ENCODE data around the gene ACAP3.
"Not testable (repeated sequence)": the region's sequence is repeated elsewhere in the genome, so short reads cannot be mapped to it uniquely, and the experiment has no call there.

The ACAP3 gene

DNA sequence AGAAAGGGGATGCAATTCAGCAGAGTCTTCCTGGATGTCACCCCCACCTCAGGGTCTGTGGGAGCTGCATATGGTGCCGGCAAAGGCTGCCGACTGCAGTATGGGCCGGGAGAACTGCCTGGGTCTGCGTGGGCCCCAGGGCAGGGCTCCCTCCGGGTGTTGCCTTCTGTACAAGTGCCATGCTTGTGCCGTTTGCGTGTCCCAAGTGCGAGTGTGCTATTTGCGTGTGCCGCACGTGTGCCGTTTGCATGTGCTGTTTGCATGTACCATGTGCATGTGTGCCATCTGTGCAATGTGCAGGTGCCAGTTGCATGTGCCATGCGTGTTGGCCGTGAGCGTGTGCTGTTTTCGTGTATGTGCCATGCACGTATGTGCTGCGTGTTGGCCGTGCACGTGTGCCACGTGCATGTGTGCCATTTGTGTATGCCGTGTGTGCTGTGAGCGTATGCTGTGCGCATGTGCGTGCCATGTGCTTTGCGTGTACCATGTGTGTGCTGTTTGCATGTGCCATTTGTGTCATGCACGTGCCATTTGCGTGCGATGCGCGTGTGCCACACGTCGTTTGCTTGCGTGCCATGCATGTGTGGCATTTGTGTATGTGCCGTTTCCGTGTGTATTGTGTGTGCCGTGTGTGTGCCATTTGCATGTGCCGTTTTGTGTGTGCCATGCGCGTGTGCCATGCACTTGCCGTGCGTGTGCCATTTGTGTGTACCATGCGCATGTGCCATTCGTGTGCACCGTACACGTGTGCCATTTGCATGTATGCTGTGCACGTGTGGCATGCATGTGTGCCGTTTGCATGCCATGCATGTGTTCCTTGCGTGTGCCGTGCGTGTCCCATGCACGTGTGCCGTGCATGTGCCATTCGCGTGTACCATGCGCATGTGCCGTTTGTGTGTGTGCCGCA lies 21.8 kb upstream of the ACAP3 start:
- DNase-seq, result no peak

GRCh38 chr1:1328254-1328653 lies 20.5 kb upstream of the ACAP3 start:
- no peak for DNase-seq

GRCh38 chr1:1327291-1327690 lies 19.6 kb upstream of the ACAP3 start:
- no peak for DNase-seq

DNA sequence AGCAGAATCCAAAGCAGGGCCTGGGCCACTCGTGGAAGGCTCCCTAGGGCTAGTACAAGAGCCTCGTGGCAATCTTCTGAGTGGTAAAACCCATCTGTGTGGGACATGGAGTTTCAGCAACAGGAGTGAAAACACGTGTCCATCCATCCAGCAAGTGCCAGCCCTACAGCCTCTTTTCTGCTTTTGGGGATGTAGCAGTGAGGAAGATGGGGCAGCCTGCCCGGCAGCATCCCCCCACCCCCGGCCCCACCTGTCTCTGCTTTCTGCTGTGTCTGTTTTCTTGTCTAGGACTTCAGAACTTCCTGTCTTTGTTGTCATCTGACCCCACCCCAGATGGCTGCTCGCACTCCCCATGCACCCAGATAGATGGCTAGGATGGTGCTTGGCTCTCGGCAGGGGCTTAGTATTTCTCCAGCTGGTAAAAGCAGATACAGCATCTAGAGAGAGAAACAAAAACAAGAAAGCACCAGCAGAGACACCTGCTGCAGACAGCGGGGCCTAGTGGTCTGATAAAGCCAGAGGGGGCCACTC lies 18.4 kb upstream of the ACAP3 start:
- DNase-seq, result no peak

DNA sequence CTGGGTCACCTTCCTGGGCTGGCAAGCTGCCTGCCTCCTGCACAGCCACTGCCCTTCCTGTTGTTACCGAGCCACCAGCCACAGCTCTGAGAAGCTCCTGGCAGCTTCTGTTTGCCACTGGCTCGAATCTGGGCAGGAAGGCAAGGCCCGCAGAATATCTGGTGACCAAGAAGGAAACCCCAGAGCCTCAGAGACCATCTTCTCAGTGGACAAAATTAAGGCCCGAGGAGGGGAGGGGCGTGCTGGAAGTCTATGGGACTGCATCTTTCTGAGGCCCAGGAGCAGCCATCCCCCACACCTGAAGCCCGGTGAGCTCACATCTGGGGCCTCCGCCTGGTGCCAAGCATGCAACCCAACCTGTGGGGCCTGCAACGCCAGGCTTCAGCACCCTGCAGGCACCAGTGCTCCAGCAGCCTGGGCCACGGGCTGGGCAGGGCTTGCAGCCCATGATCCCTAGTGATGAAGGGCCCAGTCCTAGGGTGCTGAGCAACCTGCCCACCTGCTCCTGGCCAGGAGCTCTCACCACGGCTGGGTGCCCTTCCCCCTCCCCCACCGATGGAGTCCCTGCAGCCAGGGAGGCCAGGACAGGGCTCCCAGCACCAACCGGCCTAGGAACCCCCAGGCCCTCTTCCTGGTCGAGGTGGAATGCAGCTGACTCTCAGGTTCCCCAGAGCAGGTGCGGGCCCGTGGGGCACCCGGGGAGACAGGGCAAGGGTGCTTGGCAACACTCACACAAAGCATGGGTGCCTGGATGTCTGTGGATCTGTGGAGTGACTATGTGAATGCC lies 17.8 kb upstream of the ACAP3 start:
- DNase-seq, result no peak

- peak; percentile 95 for DNase-seq
These were observed 17.0 kb upstream of the ACAP3 start, which contains the start of the genes CPTP and INTS11 for GRCh38 chr1:1324524-1325287. TSS of gene CPTP (plus strand) at chr1:1324802. CDS start at chr1:1326911, 2,109 bp downstream. TSS of gene INTS11 (minus strand) at chr1:1324660. CDS start at chr1:1324608, 52 bp downstream.

DNA sequence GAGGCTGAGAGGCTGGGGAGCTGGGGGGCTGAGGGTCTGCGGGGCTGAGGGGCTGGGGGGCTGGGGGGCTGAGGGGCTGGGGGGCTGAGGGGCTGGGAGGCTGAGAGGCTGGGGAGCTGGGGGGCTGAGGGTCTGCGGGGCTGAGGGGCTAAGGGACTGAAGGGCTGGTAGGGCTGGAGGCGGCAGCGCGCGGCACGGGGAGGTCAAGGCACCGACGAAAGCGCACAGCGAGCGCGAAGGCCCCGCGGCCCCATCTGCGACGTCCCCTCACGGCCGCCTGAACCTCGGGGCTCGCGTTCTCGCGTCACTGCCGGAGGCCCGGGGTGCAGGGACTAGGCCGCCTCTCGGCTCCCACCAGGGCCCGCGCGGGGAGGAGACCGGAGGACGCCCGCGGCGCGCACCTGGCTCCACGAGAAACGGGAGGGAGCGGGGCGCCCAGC lies 16.4 kb upstream of the ACAP3 start:
- DNase-seq, result no peak

GRCh38 chr1:1322952-1323351 lies 15.2 kb upstream of the ACAP3 start:
- DNase-seq, result no peak

- DNase-seq, result no peak
These were observed 14.7 kb upstream of the ACAP3 start for GRCh38 chr1:1322418-1322817.

- no peak for DNase-seq
These were observed 13.7 kb upstream of the ACAP3 start for GRCh38 chr1:1321477-1321876.

DNA sequence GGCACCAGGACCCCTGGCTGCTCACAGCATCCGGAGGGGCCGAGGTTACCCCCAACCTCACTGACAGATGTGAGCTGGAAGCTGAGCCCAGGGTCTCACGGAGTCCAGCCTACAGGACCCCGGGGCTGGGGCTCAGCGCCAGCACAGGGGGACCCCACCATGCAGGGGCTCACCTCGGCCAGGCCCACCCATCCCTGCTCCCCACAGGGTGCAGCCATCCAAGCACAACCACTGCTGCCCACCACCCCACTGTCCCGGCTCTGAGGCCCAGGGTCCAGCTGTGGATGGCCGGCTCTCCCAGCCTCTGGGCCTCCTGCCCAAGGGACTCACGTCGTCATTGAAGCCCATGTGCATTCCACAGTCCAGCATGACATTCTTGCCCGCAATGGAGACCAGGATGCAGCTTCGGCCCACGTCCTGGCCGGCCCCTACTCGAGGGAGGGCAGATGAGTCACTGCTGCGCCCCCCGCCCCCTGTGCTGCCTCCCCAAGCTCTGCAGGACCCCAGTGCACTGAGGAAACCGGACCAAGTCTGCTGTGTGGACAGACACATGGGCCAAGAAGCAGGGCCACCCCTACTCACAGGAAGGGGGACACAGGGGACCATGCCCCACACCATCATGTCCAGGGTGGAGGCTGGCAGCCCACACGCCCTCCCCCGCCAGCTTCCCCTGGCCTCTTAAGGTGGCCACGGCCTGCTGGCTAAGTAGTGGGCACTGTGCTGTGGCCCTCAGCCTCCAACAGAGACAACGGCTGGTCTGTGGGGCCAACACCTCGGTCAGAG lies 13.1 kb upstream of the ACAP3 start:
- DNase-seq, result no peak

DNA sequence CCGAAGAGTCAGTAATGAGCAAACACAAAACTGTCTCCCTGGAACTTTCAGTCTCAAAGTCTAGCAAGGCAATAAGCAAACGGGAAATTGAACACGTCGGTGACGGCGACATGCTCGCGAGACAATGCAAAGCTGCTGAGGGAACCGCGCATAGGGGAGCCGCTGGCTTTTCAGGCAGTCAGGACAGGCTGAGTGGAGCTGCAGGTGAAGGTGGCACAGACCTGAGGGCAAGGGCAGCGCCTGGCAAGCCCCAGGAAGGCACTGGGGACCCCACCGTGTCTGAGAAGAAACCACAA lies 11.9 kb upstream of the ACAP3 start:
- no peak for DNase-seq

GRCh38 chr1:1318777-1319645 lies 11.3 kb upstream of the ACAP3 start:
- no peak for DNase-seq

DNA sequence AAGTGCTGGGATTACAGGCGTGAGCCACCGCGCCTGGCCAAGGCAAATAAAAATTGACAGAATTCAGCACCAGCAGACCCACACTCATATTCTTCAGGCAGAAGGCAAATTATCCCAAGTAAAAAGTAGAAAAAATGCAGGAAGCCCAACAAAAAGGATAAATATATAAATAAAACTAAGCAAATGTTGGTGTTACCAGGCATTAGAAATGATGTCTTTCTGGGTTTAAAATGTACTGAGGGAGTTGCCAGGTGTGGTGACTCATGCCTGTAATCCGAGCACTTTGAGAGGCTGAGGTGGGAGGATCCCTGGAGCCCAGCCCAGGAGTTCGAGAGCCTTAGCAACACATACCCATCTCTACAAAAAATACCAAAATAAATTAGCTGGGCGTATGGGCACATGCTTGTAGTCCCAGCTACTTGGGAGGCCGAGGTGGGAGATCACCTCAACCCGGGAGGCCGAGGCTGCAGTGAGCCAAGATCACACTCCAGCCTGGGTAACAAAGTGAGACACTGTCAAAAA lies 10.5 kb upstream of the ACAP3 start:
- DNase-seq, result peak; percentile 82

DNA sequence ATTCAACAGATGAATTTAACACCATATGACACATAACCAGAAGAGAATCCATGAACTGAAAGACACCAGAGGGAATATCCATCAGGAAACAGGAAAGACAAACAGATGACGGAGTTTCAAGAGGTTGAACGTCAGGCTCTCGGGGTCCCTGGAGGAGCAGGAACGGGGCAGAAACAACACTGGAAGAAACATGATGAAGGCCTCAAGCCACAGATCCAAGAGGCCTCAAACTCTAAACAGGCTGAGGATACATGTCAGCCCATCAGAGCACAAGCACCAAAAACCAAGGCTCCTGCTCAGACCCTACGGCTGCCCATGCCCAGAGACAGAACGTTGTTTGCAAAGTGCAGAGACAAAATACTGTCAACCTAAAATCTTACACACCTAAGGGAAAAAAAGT lies 9.7 kb upstream of the ACAP3 start:
- DNase-seq, result no peak

GRCh38 chr1:1316199-1316598 lies 8.5 kb upstream of the ACAP3 start:
- not testable (repeated sequence) for DNase-seq

- DNase-seq, result no peak
These were observed 7.8 kb upstream of the ACAP3 start for GRCh38 chr1:1315435-1315954.

DNA sequence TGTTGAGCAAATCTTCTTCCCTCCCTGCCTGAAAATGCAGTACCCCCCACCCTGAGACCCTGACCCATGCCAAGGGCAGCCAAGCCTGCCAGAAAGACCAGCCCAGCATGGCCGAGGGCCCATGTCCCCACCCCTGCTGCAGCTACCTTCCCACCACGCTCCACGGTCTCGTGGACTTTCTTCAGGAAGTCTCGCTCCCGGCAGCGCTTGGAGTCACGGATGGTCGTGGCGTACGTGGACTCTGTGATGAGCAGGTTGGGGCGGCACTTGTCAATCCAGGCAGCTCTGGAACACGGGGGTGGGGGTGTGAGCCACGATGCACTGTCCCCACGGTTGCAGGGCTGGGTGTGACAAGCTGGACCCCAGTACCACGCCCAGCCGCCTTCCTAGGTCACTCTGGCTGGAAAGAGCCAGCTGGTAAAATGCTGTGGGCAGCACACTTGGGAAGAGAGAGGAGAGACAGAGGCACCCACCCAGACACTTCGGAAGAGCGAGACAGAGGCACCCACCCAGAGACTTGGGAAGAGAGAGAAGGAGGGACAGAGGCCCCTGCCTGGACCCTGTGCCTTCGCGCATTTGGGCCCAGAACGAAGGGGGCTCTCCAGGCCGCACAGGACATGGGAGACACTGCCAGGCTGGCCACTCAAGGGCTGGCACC lies 7.1 kb upstream of the ACAP3 start:
- no peak for DNase-seq

- DNase-seq, result no peak
These were observed 6.5 kb upstream of the ACAP3 start for GRCh38 chr1:1314237-1314586.
